NCI-H146 treated with DMSO at 0.1 percent for 48 hours (cell line): ENCODE measurements around the gene COL25A1.

ENCODE experiments used
- DNase-seq: peaks from one replicate; lab custom pipeline; 2025; ENCODE audit not compliant: unreplicated experiment; lab: John Stamatoyannopoulos, UW

Gene COL25A1

DNA sequence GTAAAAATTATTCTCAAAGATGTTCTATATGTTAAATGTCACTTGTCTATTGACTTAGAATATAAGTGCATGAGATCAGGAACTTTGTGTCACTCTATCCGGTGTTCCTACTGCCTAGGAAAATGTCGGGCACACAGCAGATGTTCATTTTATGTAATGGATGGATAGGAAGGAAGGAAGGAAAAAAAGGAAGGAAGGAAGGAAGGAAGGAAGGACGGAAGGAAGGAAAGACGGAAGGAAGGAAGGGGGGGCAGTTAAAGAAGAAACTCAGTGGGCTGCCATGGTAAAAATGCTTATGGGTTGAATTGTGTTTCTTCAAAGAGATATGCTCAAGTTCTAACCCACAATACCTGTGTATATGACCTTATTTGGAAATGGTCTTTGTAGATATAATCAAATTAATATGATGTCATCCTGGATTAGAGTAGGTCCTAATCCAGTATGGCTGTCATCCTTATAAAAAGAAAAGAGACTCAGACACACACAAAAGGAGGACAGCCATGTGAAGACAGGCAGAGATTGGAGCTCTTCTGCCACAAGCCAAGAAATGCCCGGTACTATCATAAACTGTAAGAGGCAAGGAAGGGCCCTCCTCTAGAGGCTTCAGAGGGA, 86.3 kb downstream of the COL25A1 start:
- no peak for DNase-seq

DNA sequence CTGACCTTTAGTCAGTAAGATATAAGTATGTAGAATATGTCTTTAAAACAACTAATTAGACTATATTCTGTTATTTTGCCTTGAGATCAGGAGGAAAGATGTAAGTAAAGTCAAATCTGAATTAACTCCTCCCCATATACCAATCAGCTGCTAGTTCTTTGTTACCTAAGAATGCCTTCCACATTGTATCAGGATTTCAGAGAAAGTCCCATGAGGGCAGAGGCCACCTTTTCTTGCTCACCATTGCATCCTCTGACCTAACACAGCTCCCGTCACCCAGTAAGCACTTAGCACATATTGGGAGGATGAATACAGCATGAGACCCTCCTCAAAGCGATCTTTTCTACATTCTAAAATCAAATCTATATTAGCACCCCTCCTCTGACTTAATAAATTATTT, 87.0 kb downstream of the COL25A1 start:
- no peak for DNase-seq

DNA sequence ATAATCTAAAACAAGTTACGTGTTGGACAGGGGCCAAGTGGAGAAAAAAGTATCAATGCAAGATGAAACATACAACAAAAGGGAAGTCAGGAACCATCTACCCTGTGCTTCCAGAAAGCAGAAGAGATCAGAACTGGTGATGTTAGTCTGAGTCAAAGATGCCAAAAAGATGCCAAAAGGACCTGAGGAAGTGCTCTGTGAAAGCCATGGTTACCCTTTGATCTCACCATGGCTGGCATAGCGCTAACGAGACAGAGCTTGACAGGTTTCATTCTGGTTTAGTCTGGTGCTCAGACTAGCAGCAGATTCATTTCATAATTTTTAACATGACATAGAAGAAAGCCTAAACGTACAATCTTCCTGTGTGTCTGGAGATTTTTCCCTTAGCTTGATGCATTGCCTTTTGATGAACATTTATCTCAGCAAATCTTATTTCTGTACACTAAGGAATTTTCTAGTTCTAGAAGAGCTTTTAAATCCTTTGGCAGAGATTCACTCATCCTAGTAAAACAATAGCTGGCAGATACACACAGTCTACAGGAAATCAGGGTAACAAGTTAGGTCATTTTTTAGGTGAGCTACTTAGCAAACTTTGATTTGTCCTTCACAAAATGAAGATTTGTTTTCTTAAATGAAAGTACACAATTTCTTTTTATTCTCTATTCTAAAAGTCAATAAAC, 87.7 kb downstream of the COL25A1 start:
- no peak for DNase-seq

DNA sequence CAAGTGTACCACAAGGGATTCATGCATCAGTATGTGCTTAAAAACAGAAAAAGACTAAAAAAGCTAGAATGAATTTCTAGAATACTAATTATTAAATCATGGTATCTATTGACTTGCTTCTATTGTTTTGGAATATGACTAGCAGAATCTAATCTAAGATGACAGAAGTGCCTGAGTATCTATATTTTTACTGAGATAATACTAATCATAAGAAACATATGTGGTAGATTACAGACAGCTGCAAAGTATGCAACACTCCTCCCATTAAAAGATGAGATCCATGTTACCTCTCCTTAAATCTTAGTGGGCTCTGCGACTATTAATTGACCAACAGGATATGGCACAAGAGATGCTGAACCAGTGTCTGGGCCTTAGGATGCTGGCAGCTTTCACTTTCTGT, 89.4 kb downstream of the COL25A1 start:
- DNase-seq = no peak

DNA sequence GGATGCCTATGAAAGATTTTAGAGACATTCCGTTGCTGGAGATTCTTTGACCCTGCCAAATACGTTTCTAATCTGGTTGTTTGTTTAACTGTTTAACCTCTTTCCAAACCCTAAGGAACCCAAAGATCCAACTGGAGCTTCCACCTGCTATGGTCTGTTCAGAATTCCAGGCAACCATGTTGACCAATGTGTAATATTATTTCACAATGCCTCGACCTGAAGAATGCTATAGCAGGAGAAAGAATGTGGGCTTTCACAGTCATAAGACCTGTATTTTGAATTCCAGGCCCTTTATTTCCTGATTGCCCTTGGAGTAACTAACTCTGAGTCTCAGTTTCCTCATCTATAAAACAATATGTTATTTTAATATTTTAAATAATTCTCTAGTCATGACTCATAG, 90.8 kb downstream of the COL25A1 start:
- DNase-seq = no peak

DNA sequence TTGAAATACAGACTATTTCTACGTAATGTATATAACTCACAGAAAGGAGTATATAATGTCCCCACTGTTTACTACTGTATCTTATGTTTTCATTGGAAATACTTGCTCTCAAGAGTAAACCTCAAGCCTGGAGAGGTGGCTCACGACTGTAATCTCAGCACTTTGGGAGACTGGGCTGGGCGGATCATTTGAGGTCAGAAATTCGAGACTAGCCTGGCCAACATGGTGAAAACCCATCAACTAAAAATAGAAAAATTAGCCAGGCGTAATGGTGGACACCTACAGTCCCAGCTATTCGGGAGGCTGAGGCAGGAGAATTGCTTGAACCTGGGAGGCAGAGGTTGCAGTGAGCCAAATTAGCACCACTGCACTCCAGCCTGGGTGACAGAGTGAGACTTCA, 92.8 kb downstream of the COL25A1 start:
- DNase-seq = no peak

DNA sequence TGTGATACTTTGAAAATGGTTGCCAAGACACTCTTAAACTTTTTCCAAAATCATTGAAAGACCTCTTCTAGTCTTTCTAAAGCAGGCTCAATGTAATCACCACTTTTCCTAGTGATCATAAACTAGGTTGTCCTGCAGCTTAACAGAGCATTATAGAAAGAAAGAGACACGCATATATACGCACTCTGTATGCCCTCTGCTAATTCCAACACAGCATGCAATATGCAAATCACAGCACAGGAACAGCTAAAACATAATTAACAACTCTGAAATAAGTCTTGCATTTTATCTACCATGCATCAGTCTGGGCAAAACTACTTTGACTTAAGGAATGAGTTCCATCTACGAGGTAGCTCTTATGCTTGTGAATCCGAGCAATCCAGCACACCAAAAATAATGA, 94.6 kb downstream of the COL25A1 start:
- no peak for DNase-seq

DNA sequence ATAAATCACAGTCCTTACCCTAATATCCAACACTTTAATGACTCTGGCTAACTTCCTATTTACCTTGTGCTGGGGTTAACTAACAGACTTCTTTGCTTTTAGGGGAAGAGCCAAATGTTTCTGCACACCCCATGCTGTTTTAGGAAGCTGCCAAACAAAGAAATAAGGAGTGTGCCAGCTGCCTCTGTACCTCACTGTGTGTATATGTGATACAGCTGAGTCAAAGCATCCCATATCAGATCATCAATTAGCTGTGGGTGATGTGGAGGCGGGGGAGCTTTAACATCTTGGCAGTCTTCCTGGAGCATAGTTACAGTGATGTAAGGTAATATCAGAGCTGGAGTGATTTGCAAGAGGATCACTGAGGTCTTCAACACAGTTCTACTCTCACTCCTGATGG, 95.4 kb downstream of the COL25A1 start:
- DNase-seq = no peak

DNA sequence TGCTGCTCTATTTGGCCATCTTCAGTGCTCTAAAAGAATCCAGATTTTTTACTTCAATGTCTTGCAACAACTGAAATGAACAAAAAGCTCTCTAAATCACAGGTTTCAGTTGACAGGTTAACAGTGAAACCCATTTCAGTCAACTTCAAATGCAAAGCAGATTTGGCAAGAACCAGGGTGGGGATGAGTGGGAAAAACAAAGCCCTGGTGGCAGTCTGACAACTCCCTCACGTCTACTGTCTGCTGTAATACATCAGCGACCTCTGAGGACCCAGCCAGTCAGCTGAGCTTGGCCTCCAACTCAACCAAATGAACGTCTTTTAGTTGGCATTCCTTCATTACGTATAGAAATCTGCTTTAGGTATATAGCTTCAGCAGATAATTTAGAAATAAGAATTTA, 95.8 kb downstream of the COL25A1 start:
- no peak for DNase-seq

DNA sequence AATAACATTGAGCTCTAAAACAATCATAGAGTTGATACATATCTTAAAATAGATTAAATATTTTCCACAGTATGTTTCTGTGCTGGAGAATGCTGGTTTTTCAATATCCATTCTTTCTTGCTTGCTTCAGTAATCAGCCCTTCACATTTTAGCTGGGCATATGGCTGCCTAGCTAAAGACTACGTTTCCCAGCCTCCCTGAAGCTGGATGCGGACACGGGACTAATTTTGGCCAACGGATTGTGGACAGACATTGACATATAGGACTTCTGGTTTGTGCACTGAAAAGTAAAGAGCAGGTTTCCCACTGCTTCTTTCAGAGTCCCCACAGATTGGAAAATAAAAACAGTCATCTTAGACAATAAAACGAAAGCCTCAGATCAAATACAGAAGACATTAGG, 97.3 kb downstream of the COL25A1 start:
- no peak for DNase-seq

DNA sequence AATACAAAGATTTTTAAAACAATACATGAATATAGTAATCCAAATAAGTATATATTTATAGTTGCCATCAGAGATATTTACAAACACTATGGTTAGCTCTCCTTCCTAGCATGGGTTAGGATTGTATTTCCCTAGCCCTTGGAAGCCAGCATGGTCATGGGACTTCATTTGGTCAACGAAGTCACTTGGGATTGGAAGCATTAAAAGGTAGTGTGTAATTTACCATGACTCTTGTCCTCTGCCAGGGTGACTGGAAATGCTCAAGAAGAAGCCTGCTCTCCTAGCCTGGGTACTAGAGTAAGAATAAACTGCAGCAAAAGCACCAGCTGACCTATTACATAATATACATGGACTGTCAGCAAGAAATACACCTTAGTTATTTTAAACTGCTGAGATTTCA, 102.9 kb downstream of the COL25A1 start:
- DNase-seq = no peak

DNA sequence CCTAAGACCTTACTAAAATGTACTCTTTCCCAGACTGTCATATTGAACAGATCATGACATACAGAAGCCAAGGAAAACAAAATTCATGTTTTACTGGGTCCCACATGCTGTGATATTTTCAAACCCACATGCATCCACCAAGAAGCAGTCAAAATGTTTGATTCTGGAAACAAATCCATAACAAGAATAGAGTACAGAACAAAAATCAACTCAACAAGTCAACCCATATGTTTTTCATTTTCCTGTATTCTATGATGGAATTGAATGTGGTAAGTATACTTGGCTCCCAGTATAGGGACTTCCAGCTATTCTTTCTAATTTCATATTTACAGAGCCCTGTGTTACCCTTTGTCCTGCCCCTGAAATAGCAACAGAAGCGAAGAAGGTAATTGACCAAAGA, 106.8 kb downstream of the COL25A1 start:
- DNase-seq = no peak

DNA sequence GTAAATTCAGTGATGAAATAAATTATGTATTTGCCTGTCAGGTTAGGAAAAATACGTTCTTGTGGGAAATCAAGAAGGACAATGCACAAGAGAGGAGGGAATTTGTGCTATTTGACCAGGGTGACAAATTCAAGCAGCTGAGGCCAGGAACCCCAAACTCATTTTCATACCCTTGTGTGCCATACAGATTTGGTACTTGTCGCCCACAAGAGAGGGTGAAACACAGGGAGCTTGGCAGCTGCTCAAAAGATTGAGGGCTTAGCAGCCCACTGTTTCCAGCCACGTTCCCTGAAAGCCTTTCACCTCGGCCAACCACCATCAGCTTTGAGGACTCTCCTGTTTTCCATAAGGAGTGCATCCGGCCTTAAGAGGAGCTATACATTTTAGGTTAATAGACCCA, 111.2 kb downstream of the COL25A1 start:
- no peak for DNase-seq

DNA sequence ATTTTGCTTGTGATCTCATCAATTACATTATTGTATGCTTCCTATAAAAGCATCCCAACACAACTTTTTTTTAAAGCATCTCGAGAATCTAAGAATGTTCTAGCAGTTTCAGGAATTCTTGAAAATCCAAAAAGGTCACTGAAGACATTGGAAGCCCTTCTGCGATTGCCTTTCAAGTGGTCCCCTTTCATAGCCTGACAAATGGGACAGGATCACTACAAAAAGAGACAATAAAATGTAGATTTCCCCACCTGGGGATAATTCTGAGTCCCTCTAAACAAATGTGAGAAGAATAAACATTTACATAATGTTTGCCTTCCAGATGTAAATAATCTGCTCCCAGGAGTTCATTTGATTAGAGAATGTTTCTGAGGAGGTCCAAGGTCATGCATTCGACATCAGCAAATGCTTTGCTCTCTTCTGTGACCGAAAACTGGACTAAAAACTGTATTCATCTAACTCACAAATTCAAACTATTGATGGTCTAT, 116.0 kb downstream of the COL25A1 start:
- DNase-seq = no peak

DNA sequence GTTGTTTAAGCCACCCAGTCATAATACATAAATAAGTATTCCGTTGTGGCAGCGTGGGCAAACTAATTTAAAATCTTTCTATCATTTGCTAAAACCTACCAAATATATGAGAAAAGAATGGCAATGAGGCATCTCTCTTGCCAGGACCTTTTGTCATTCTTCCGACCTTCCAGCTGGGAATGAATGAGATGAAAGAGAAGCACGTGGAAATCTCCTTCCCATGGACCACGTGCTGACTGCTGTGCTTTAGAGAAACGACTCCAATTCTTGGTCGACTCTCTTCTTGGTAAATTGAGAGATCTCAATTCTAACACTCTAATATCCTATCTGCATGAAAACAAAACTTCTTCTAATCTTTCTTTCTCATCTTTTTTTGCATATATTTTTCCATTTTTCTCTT, 116.5 kb downstream of the COL25A1 start:
- DNase-seq = no peak

DNA sequence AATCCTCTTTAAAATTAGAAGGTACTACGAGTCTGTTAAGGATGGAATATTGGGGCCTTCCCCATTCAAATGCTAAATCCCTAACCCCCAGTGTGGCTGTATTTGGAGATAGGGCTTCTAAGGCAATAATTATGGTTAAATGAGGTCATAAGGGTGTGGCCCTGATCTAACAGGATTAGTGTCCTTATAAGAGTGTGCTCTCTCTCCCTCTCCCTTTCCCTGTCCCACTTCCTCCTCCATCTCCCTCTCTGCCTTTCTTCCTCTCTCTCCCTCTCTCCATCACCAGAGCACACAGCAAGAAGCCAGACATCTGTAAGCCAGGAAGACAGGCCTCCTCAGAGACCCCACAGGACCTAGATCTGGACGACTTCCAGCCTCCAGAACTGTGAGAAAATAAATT, 116.9 kb downstream of the COL25A1 start:
- DNase-seq = no peak

DNA sequence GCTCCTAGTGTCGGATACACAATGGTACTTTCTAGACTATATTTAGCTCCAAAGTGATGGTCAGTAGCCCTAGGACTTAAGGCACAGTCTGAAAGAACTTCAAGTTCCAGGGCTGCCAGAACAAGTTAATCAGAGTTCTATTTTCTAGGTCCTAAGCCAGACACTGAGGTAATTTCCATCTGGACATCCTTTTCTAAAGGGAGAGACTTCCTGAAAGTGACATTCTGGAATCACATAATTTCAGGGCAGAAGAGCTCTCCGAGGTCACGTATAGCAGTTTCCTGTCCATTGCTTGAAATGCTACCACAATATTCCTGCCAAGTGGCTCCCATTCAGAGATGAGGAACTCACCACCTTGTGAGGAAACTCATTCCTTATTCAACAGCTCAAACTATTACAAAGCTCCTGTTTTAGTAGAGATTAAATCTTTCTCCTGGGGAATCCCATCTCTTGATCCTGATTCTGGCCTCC, 117.9 kb downstream of the COL25A1 start:
- no peak for DNase-seq

DNA sequence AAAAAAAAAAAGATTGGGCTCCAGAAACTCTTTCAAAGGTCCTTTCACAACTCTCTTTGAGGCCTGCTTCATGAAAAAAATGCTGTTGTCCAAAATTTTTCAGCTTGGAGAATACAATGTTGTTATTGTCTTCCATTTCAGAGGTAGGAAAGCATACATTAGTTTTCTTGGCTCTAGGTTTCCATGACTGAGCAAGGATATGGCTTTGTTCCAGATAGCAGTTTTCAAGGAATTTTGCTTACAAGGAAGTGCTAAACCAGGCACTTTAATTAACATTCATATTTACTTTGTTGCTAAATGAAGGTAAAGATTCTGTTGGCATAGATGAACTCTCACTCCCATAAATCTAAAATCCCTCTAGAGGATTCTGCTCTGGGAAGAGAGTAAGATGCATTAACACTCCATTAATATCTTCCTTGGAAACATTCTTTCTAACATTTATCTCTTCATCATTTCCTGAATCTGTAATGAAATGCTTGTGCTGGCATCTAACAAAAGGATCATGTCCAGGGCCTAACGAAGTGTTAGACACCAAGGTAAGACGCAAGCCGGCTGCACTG, 118.4 kb downstream of the COL25A1 start:
- no peak for DNase-seq

DNA sequence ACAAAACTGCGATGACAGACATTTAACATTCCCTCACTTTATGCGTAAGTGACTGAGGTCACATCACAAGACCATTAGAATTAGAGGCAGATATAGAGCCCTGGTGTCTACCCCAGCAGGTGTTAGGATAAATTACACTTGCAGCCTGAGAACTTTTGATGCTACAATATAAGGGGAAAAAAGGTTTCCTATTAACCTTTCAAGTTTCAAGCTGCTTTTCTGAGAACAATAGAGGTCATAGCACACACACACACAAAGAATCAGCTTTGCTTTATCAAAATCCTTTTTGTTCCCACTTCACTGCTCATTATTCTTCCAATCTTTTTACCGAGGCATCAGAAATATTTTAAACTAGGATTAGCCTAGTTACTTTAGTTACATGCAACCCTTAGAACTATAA, 119.8 kb downstream of the COL25A1 start:
- no peak for DNase-seq

DNA sequence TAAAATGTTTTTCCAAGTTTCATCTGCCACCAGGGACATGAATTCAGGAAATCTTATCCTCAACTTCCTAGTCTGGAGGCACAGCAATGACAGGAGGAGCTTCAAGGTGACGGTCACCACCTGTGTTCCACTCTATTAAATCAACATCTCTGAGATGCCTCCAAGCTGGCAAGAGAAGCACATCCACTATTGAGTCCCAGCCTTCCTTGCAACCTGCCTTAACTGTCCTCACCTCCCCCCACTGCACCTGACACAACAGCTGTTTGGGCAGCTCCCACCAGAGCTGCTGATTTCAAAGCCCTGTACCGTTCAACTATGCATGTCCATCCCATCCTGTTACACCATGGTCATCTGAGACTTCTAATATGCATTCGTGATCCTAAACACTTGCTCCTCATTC, 123.4 kb downstream of the COL25A1 start:
- DNase-seq = no peak

DNA sequence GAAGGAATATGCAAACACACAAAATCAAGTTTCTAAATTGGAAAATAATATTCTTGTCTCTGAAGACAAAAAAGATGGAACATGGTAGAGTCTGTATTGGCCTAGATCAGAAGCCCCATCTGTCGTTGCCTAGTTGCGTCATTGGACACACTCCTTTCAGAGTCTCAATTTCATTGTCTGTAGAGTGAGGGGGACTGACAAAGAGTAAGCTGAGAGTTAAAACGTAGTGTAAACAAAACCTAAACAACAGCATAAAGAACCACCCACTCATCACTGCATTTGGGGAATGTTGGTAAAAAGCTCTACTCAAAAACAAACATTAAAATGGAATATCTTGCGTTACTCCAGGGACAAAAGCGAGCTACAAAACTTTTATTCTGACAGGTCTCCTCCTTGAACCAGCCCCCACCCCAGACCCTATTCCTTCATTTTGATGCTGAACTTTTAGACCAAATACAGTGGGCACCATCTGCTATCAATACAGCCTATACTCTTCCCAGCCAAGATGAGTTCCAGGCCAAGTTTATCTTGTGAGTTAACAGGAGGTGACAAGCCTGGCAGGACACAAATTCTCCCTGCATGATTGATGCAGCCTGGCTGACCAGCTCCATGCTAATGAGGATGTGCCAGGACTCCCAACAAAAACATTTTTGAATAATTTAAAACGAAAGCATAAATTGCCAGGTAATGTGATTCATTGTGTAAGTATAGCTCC, 125.2 kb downstream of the COL25A1 start:
- no peak for DNase-seq
